Measurements from ENCODE around the gene PRKACA. TPM values are rescaled to one million over a fixed set of nuclear protein-coding genes. Genes with fewer than 3 reads are reported as not detected.

PRKACA gene
- total and polyA plus RNA-seq, 2 donors (not counting 3 experiments of a cell fraction or from before 2014, with no cell fraction given), result 44.2 to 97.5 TPM

DNA sequence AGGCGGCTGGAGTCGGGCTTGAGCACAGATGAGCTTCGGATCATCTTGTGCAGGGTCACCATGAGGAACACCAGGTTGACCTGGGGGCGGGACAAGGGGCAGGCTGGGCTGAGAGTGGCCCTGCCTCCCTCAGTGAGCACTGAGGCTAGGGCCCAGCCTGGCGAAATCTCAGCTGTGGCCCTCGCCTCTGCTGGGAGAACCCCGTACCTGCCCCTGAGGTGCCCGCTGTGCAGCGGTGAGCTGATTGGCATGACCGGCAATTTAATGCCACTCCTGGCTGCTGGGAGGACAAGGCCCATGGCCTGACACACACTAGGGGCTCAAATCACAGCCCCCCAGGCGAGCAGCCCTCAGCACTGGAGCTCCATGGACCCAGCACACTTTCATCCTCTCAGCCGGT is 38.6 kb upstream of the PRKACA start:
- H3K9ac ChIP-seq (replicated peaks; ENCODE audit: extremely low read depth, insufficient read depth, low read length), result no peak overlapping the region
- H3K9me3 ChIP-seq (replicated peaks; ENCODE audit: control insufficient read depth, insufficient read depth, low read length), result no peaks in the 10 kb centered on the region
- TF ChIP-seq POLR2AphosphoS5 (IDR thresholded peaks at IDR 0.05; ENCODE audit: insufficient read depth, low read depth, low read length), result no peak
- TF ChIP-seq FOS (IDR thresholded peaks at IDR 0.05; ENCODE audit: borderline replicate concordance, insufficient read depth, low read length), result no peak
- TF ChIP-seq, protein P1, sequence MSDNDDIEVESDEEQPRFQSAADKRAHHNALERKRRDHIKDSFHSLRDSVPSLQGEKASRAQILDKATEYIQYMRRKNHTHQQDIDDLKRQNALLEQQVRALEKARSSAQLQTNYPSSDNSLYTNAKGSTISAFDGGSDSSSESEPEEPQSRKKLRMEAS (IDR thresholded peaks at IDR 0.05; ENCODE audit: insufficient read depth, insufficient read length), result no peak
- TF ChIP-seq MYC (IDR thresholded peaks at IDR 0.05; ENCODE audit: low read depth, low read length), result no peak
- TF ChIP-seq GATA2 (IDR thresholded peaks at IDR 0.05; ENCODE audit: insufficient read depth, insufficient read length, low read depth, low read length), result no peak
- TF ChIP-seq, protein P2, sequence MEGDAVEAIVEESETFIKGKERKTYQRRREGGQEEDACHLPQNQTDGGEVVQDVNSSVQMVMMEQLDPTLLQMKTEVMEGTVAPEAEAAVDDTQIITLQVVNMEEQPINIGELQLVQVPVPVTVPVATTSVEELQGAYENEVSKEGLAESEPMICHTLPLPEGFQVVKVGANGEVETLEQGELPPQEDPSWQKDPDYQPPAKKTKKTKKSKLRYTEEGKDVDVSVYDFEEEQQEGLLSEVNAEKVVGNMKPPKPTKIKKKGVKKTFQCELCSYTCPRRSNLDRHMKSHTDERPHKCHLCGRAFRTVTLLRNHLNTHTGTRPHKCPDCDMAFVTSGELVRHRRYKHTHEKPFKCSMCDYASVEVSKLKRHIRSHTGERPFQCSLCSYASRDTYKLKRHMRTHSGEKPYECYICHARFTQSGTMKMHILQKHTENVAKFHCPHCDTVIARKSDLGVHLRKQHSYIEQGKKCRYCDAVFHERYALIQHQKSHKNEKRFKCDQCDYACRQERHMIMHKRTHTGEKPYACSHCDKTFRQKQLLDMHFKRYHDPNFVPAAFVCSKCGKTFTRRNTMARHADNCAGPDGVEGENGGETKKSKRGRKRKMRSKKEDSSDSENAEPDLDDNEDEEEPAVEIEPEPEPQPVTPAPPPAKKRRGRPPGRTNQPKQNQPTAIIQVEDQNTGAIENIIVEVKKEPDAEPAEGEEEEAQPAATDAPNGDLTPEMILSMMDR (IDR thresholded peaks at IDR 0.05; ENCODE audit: extremely low read depth in 1 of 2, insufficient read depth in 1 of 2, low read depth in 1 of 2, low read length in 2 of 2), result no peak
- H4K20me1 ChIP-seq (replicated peaks; ENCODE audit: control insufficient read depth, extremely low read depth, insufficient read depth, low read length), result no peaks in the 10 kb centered on the region
- peaks cover 2 to 18% of the 10 kb centered on the region in 2 experiments for H3K36me3 ChIP-seq (ENCODE audit: control insufficient read depth in 2 of 2, extremely low read depth in 1 of 2, insufficient read depth in 2 of 2, low read length in 2 of 2)
- no TSS peak for BruUV-seq (replicated peaks)
- no peak overlapping the region for H3K27ac ChIP-seq (ENCODE audit: insufficient read depth, low read depth, low read length)
- H3K27me3 ChIP-seq (ENCODE audit: control insufficient read depth in 2 of 2, insufficient read depth in 2 of 2, low read length in 2 of 2), result no peaks in the 10 kb centered on the region
- no peak overlapping the region for H3K4me3 ChIP-seq (replicated peaks in 1 of 3; ENCODE audit: insufficient read depth in 1 of 3, low read depth in 1 of 3, low read length in 3 of 3)
- H3K9me1 ChIP-seq (replicated peaks; ENCODE audit: control insufficient read depth, extremely low read depth, insufficient read depth, low read length), result no peaks in the 10 kb centered on the region
- dilution Hi-C loops (cut with MboI; ENCODE audit: extremely low pct_ligation_motif_present, low sequenced_read_pairs), result no loop called here
- POLR2A ChIA-PET, result no interaction called here
- FAIRE-seq (no peak), DNase-seq (ENCODE audit: low read depth, low spot score) (no peak)
- no peaks in the 10 kb centered on the region for H3K4me1 ChIP-seq (ENCODE audit: control insufficient read depth, extremely low read depth, insufficient read depth, low read length)
- no peaks in the 10 kb centered on the region for H3K79me2 ChIP-seq (ENCODE audit: control insufficient read depth, insufficient read depth, low read length)
- intact Hi-C loops (cut with micrococcal nuclease), result no loop called here
- no peak overlapping the region for H3K4me2 ChIP-seq (ENCODE audit: insufficient read depth, low read length)
- CTCF ChIA-PET, result no interaction called here
- no peak overlapping the region for H2AFZ ChIP-seq (ENCODE audit: low read depth, low read length)

All from endothelial cell of umbilical vein (primary cell).